NCI-H2081 (cell line): ENCODE measurements around the gene HS1BP3.
A peak's percentile ranks its signal among the peaks of the same experiment; 100 is the strongest.

ENCODE experiments used
- DNase-seq, 2 experiments: peaks; one replicate each; lab custom pipeline; 2025; lab: John Stamatoyannopoulos, UW

The HS1BP3 gene, protein sequence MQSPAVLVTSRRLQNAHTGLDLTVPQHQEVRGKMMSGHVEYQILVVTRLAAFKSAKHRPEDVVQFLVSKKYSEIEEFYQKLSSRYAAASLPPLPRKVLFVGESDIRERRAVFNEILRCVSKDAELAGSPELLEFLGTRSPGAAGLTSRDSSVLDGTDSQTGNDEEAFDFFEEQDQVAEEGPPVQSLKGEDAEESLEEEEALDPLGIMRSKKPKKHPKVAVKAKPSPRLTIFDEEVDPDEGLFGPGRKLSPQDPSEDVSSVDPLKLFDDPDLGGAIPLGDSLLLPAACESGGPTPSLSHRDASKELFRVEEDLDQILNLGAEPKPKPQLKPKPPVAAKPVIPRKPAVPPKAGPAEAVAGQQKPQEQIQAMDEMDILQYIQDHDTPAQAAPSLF

DNA sequence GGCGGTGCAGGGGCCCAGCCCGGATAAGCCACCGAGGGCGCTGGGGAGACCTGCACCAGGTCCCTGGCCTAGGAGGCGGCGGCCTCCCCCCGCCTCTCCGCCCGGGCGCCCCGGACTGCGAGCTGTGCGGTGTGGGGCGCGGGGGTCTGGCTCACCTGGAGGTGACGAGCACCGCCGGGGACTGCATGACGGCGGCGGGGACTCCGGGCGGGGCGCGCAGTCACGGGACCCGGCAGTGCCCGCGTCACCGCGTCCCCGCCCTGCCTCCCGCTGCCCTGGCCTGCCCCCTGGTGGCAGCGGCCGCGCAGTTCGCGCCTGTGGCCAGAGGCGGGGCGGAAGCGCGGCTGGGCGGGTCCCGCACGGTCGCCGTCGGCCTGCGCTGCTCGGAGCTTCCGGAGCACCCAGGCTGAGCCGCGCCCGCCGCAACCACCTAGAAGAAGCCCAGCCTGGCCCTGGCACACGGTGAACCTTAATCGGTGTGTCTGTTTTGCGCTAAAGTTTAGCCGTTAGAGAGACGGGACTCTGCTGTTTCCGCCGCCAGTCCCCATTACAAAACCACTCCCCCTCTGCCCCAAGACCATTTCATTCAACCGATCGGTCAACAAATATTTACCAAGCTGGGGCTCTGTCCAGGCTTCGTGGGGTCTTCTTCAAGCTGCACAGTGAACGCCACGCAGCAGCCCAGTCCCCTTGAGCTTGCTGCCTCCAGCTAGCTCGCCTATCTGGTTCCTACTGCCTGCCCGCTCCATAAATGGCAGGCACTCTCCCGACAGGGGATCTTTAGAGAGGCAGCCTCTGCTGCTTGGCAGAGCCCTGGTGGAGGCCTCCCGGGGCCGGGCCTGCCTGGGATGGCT is at the start of gene HS1BP3:
TSS of gene HS1BP3 (minus strand) at position 222 of the 854 bp plus-strand sequence. CDS start at position 187, 35 bp downstream.
- DNase-seq: peak; percentile 82 to 89

DNA sequence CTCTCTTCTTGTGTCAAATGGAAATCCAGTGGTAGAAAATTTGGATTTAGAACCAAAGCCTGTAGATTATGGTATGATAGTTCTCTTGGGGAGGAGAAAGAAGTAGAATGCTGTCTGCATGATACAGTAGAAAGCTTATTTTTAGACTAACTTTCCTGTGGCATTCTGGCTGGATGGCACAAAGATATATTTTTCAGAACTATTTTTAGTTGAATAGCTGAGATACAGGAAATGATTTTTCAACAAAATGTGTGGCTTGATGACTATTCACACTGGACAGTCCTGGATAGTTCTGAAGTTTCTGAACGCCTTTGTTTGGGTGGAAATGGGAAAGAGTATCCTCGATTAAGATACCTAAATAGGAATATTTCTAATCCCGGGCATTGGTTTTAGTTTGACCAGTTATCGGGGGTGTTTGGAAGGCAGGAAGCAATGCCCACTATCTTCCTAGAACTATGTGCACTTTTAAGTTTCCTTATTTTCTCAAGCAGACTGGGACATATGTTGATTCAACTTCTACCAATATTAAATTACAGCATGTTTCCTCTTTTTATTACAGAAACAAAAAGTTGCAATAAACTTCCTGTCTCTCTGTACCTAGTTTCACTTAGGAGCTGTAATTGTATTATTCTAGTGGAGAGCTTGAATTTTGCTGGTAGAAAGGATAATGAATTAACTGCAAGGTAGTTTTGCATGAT is 48.2 kb upstream of the HS1BP3 start:
- no peak for DNase-seq

DNA sequence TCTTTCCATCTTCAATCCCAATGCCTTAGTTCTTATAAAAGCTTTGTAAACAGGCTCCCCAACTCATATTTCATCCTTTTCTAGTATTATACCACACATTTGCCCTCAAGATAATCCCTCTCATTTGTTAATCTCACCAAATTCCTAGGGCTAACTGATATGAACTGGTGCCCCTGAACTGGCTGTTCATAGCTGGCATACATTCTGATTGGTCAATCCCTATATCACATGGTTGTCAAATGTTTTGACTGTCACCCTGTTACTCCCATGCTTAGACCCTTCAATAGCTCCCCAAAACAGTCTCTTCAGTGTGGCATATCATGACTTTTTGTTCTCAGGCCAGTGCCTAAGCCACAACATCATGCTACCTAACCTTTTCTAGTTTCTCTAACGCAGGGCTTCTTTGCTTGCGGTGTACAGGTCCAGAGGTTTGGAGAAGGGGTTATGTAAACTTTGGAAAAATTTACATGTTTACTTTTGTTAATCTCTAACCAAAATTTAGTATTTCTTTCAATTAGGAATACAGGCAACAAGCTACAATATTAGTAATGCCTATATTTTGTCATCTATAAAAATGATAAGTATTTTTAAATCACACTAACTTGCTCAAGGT is 46.5 kb upstream of the HS1BP3 start:
- no peak for DNase-seq

DNA sequence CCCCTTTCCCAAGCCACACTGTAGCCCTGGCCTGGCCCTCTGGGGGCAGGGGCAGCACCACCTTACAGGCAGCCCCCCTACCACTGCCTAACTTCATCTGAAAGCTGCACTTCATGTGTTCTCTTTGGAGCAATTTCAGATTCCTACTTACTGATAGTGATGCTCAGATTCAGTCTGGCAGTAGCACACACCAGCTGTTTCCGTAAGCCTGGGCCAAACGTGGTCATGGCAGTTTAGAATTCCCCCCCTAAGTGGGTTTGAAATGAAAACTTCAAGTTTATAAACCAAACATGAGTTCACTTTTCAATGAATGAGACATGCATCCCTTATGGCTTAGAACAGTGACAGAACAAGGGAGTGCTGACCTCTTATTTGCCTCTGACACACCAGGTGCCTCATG is 45.5 kb upstream of the HS1BP3 start:
- no peak for DNase-seq

DNA sequence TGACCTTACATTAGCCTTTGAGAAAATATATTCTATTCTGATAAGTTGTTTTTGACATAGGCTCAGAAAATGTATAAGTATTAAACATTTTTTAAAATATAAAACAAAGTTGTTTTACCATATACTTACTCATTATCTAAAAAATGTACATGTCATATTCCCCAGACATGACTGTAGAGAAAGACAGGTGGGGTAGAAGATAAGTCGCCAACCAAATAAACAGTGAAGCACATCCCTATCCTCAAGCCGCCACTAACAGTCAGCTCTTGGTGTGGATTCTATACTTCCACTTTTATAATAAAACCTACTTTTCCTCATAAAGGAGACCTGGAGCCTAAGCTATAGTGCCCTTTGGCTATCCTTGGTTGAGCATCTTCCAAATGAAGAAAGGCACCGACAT is 42.4 kb upstream of the HS1BP3 start:
- DNase-seq: no peak

DNA sequence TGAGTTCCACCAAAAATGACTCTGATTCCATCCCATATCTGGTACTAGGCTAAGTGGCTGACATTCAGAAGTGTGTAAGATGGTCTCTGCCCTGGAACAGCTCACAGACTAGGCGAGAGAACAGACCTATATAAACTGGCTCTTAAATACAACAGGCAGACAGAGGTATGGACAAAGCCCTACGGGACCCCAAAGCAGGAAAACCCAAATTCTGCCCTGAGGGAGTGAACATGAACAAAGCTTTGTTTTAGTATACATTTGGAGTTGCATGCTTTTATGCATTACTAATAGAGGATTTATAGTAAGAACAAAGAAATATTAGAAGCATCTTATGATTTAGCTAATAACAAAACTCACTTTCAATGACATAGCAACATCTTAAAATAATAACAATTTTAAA is 41.2 kb upstream of the HS1BP3 start:
- DNase-seq: no peak

DNA sequence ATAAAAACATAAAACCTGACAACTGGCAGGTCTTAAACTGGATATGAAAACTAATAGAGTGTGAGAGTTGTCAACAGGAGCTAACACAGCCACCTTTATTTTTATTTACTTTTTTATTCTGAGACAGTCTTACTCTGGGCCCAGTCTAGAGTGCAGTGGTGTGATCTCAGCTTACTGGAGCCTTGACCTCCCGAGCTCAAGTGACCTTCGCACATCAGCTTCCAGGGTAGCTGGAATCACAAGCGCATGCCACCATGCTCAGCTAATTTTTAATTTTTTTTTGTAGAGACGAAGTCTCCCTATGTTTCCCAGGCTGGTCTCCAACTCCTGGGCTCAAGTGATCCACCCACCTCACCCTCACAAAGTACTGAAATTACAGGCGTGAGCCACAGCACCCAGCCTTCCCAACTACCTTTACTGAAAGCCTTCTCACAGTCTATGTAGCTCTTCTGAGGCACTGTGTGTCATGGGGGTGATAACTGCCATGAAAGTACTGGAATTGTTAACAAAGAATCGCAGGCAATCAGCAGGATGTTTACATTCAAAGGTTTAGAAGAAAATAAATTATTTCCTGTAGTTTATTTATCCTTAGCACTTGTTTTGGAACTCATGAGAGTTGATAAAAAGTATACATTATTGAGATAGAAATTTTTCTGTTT is 40.3 kb upstream of the HS1BP3 start:
- no peak for DNase-seq

DNA sequence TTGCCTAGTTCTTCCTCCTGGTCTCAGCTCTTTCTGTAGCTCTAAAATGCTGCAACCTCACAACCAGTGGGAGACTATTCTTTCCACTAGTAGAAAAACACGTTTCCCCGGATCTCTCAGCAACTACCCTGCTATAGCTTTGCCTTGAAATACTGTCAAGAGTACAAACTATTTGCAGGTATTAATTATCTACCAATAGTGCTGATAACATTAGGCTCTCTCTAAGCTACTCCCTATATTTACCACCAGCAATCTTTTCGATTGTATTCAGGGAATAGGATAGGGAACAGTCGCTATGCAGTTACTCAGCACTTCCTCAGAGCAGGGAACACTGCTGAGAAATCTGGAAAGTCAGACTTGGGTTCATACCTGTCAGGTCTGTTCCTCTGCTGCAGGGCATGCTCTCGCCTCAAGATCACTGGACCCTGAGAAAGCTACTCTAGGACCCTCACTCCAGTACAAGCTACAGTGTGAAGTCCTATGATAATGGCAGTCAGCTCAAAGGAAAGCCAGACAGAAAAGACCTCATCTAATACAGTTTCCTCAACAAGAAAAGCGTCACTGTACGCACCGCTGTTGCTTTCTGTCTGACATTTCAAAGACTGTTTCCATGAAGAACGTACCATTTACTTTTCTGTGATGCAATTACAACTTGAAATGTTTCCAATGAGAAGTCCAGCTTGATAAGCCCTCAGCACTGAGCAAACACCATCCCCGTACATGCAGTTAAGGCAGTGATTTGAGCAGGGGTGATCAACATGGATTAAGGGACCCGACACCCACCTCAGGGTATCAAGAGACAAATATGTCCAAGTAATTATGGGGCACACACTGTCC is 38.7 kb upstream of the HS1BP3 start:
- DNase-seq: no peak

DNA sequence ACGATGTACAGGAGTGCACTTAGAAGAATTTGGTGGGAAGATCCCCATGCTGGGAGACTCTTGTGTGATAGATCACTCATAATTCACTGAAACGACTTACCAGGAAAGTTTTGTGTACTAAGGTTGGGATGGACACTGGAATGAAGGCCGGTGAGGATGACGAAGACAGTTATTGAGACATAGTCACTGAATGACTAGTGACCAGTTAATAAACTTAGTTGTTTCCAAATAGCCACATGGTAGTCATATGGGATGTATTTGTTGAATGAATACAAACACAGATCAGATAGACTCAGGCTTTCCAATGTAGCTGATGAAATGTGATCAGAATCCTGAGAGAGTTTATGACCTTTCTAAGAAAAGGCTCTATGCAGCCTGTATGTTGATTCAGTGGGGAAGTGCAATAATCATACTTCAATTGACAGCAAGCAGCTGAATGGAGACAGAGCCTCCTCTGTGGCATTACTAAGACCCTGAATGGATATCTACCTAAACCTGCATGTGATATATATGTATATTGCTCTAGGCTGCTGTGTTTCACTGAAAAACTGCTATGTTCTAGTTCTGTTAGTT is 36.4 kb upstream of the HS1BP3 start:
- no peak for DNase-seq

DNA sequence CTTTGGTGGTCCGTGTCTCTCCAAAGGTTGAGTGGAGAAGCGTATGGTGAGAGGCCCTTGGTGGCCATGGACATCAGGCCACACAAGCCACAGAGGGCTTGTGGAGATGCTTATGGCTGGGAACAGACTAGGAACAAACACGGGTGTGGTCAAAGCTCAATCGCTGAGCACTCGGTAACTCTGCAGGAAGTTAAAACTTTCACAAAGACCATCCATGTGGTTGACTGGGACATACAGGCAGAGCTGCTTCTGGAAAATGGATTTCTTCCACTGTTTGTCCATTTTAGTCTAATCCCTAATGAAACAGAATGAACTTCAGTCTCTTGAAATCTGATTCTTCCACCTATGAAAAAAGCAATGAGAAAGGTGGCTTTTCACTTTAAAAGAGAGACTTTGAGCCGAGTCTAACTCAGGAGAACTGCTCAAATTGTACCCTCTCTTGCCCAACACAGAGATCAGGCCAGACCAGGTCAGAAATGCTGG is 33.7 kb upstream of the HS1BP3 start:
- no peak for DNase-seq

DNA sequence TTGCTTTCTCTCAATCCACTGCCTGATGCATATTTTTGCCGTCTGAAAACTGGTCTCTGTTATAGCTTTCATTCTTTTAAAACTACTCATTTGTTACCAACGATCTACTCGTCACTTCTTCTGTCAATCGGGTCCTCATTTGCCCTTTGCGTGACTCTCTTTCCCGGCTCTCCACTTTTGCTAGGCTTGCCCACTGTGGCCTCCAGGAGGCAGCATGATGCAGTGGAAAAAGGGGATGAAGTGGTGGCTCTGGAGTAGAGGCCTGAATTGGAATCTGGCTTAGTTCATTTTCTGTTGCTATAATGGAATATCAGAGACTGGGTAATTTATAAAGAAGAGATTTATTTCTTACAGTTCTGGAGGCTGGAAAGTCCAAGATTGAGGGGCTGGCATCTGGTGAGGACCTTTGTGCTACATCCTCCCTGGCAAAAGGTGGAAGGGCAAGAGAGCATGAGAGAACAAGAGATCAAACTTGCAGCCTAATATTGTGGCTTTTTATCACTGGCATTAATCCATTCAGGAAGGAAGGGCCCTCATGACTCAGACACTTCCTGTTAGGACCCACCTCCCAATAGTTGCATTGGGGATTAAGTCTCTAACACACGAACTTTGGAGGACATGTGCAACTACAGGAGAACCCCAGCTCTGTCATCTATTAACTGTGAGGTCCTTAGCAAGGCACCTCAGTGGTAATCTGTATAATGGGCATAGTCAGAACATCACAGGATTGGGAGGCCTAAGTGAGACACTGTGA is 31.4 kb upstream of the HS1BP3 start:
- no peak for DNase-seq

DNA sequence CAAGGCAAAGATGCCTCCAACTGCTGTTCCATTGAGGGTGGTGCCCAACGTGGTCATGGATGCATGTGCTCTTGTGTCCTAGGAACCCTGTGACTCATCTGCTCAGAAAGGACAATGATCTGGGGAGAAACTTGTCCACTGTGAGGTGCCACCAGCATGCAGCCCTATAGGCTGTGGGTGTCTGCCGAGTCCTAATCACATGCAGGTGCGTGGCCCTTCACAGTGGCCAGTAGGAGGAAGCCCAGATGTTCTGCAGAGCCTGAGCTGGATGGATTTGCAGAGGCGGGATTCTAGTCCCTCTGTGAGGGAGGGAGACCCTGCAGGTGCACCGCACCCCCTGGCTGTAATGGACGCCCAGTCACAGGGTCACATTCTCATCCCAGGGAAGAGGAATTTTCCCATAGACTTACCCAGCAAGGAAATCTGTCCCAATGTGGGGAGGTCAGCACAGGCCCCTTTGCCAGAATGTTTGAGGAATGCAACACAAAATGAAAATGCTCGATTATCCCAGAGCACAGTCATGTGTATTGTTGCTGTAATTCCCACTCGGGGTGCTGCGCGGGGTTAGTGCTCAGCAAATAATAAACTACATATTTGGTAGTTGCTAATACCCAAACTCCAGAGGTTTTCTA is 30.0 kb upstream of the HS1BP3 start:
- no peak for DNase-seq

DNA sequence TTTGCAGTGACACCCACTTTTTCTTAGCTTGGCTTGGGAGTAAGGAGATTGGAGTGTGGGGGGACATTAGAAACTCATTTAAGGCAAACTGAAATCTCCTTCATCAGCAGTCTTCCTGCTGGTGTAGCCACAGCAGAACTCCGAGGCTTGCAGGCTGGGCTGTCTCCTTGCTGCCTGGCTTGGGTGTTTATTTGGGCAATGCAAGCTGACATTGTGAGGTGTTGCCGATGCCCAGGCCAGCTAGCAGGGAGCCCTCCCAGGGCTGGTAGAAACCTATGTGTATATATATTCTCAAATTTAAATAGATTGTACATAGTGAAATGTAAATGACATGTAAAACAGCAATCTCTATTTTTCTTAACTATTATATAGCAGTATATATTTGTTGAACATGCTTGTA is 27.9 kb upstream of the HS1BP3 start:
- DNase-seq: no peak

DNA sequence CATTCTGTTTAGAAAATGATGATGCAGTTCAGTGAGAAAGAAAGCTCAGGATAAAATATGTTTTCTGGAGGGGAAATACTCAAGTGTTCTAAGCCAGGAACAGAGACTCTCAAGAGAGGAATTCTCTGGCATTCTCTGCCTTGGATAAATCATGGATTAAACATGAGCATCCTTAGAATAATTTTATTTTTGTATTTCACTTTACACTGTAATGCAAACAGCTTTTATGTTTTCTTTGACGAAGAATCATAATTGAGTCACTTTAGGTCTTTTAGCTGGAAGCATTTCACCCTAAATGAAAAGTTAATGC is 27.1 kb upstream of the HS1BP3 start:
- no peak for DNase-seq

DNA sequence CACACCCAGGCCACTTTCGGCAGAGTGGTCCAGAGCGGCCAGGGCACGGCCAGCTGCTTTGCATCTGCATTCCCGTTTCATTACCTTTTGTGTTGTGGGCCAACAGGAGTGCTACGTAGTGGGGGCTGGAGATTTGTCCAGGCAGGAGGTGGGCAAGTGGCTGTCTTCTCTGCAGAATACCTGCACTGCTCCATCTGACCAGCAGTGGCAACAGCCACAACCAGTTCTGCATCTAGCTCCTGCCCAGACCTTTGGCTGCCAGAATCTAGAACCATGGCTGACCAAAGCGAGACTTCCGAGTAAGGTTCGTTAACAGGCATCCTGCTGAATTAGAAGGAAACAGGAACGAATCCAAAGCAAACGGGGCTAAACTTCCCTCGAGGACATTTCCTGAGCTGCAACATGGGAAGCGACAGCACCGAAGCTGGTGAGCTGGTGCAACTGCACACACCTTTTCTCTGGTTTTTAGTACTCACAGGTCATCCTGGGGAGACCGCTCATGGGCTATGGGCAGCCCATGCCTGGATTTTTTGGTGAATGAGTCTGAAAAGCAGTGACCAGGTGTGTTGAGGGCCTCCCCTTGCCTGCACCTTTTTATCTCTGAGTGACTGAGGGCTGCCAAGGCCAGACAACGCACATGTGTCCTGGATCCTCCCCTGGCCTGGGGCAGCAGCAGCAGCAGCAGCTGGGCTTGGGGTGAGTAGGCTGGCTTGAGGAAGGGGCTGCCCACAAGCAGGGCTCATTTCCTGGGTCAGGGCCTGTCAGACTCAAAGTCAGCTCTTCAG is 26.6 kb upstream of the HS1BP3 start:
- DNase-seq: no peak

DNA sequence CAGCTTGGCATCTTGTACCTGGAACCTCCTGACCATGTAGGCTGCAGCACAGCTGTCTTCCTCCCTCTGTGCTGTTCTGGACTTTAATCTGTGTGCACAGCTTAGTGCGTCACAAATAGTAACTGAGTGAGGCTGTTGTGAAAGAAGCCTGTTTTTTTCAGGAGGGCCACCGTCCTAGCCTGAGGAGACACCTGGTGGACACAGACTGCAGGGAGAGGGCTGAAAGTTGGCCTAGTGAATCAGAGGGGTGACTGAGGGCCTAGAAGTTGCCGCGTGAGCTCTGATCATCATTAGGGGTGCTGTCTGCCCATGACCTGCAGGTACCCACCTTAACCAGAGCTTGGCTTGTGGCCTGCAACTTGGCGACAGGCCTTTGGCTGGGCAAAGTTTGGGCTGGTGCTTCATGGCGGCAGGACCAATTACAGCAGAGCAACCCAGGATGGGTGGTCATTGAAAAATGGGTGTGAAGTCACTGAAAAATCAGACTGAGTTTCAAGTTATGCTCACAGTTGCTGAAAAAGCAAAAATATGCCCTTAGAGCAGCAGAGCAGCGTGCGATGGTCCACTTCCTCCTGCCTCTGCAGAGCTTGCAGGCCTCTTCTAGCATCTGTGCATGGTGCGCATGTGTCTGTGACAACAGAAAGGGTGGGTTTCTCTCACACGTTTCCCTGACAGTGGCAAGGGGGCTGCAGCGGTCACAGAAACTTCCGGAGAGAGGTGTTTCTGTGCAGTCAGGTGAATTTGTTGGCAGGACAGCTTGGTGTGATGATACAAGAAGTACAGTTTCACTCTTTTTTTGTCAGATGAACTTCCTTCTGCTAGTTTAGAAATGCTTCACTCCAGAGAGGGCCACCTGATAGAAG is 25.7 kb upstream of the HS1BP3 start:
- DNase-seq: no peak

DNA sequence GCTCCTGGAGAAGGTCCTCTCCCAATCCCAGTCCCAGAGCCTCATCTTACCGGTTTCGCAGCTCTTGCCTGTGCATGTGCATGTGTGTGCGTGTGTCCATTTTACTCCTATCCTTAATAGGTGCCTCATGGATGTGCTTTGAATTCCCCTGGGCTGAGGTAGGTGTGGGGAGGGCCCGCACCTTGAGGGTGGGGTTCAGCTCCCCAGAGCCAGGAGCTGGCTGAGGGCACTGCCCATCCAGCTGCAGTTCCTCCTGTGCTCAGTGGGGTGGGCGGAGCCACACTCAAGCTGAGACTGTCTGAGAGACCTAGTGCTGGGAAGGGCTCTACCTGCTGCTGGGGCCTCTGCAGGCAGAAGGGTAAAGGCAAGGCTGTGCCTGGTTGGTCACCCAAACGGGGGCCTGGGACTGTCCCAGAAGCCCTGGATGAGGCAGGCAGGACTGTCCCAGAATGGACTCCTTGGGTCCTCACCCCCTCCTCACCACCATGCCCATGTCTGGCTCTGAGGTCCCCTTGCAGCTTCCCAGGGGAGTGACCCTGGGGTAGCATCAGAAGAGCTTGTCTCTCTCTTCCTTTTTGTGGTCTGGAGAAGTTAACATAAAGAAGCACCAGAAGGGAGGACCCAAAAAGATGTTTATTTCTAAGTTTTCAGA is 24.9 kb upstream of the HS1BP3 start:
- no peak for DNase-seq
